Epithelial cell of proximal tubule (primary cell): Measurements from ENCODE around the gene TSHZ1. TPM values are rescaled to one million over a fixed set of nuclear protein-coding genes. Genes with fewer than 3 reads are reported as not detected.

Experiments used
- DNase-seq: peaks from one replicate; pipeline ENCODE4 v3.0.0-alpha.2; 2011; ENCODE audit warnings: low read depth
- H3K4me3 ChIP-seq: 2 replicates; pipeline ENCODE4 v1.5.1; 2011; ENCODE audit warnings: low read depth, mild to moderate bottlenecking, low read length
- CTCF ChIP-seq: conservative IDR thresholded peaks from 2 replicates; pipeline ENCODE4 v1.5.1; 2012; ENCODE audit warnings: low read depth, mild to moderate bottlenecking, low read length
- total RNA-seq: library from RNA; depleted of rRNA; stranded (reverse); fragments of >200 nt; gene quantifications from 2 replicates; pipeline ENCODE4 v1.2.3, GENCODE V29; 2015

The TSHZ1 gene
- total RNA-seq, 1 donor from 2014 or later = 5.1 TPM

- no peak overlapping the region for H3K4me3 ChIP-seq
- DNase-seq = no peak
- no peak for TF ChIP-seq CTCF
Measured at GRCh38 chr18:75227535-75228296, 17.1 kb downstream of the TSHZ1 start.

- no peak for TF ChIP-seq CTCF
- H3K4me3 ChIP-seq = no peak overlapping the region
Measured at GRCh38 chr18:75228967-75229366, 18.4 kb downstream of the TSHZ1 start.

GRCh38 chr18:75229437-75229836 is 18.8 kb downstream of the TSHZ1 start:
- H3K4me3 ChIP-seq = no peak overlapping the region
- no peak for TF ChIP-seq CTCF
- DNase-seq = no peak

More at GRCh38 chr18:75228967-75229366, 18.4 kb downstream of the TSHZ1 start:
- DNase-seq = no peak

GRCh38 chr18:75230163-75231052 is 19.8 kb downstream of the TSHZ1 start:
- no peak for TF ChIP-seq CTCF
- DNase-seq = no peak
- no peak overlapping the region for H3K4me3 ChIP-seq

- no peak for DNase-seq
- TF ChIP-seq CTCF = peak; percentile 11
Measured at GRCh38 chr18:75231053-75231406, 20.4 kb downstream of the TSHZ1 start.

GRCh38 chr18:75234901-75235300 is 24.3 kb downstream of the TSHZ1 start:
- H3K4me3 ChIP-seq = no peak overlapping the region
- DNase-seq = no peak
- no peak for TF ChIP-seq CTCF

More at GRCh38 chr18:75231053-75231406, 20.4 kb downstream of the TSHZ1 start:
- no peak overlapping the region for H3K4me3 ChIP-seq
